ENCODE data around the gene OR52I1. TPM values are rescaled to one million over a fixed set of nuclear protein-coding genes. Genes with fewer than 3 reads are reported as not detected.

OR52I1 gene
- total RNA-seq, 1 experiment from 2014 or later, result not detected

GRCh38 chr11:4636136-4636535, 42.3 kb downstream of the OR52I1 start:
- intact Hi-C loops (cut with micrococcal nuclease), result no loop called here
- TF ChIP-seq RAD21 (IDR thresholded peaks at IDR 0.05; ENCODE audit: low read depth), result no peak
- RAD21 ChIA-PET (ENCODE audit: low non-redundant PET in 1 of 2, low total read pairs in 2 of 2, uncharacterized antibody in 2 of 2, unreplicated experiment in 2 of 2), result interaction anchor here in 1 of 2 experiments (1.1 kb wide), 1 partner anchor 368 kb away, joined by 4 read pairs; no protein-coding TSS in a partner anchor
- DNase-seq (ENCODE audit: low read depth, low spot score) (no peak), ATAC-seq (no peak)
- Histone ChIP-seq H3K4me2 (ENCODE audit: low read length) (no peak overlapping the region), H4K20me1 (ENCODE audit: insufficient read depth) (no peaks in the 10 kb centered on the region; the same call in 1 of the 2 replicates), H3K79me2 (ENCODE audit: insufficient read depth, low read length) (no peaks in the 10 kb centered on the region), H3K4me3 (replicated peaks in 1 of 2; ENCODE audit: low read depth in 1 of 2, low read length in 2 of 2) (no peak overlapping the region), H3K9ac (ENCODE audit: low read length) (no peak overlapping the region), H3K9me3 (ENCODE audit: control insufficient read depth in 1 of 2, insufficient read depth in 1 of 2, low read depth in 1 of 2, low read length in 2 of 2) (no peaks in the 10 kb centered on the region), H3K27me3 (ENCODE audit: insufficient read depth, low read length) (peaks cover 33% of the 10 kb centered on the region), H3K9me2 (ENCODE audit: insufficient read depth) (no peaks in the 10 kb centered on the region), H3K27ac (ENCODE audit: low read depth, low read length) (no peak overlapping the region), H2AFZ (ENCODE audit: low read depth, low read length, poor library complexity, severe bottlenecking) (no peak overlapping the region), H3K36me3 (ENCODE audit: control insufficient read depth in 1 of 2, insufficient read depth in 2 of 2, low read length in 2 of 2) (no peaks in the 10 kb centered on the region), H3K4me1 (ENCODE audit: control insufficient read depth in 1 of 2, insufficient read depth in 2 of 2, low read length in 2 of 2) (no peaks in the 10 kb centered on the region)
- CTCF ChIA-PET, result interaction anchor here (0.9 to 2.4 kb wide), 17 partner anchors 10 to 1727 kb away, joined by 3 to 25 read pairs (median 7); partner anchors contain the start of gene TRIM68
- POLR2A ChIA-PET, result no interaction called here
- no TSS peak for BruUV-seq (replicated peaks)

- DNase-seq (ENCODE audit: low read depth, low spot score) (peak; percentile 43), ATAC-seq (peak; percentile 98)
- Histone ChIP-seq H3K27me3 (ENCODE audit: insufficient read depth, low read length) (peaks cover 43% of the 10 kb centered on the region), H3K4me1 (ENCODE audit: control insufficient read depth in 1 of 2, insufficient read depth in 2 of 2, low read length in 2 of 2) (no peaks in the 10 kb centered on the region), H3K9ac (ENCODE audit: low read length) (no peak within 1 kb of the TSS), H4K20me1 (ENCODE audit: insufficient read depth) (no peaks in the 10 kb centered on the region; the same call in 1 of the 2 replicates), H3K27ac (ENCODE audit: low read depth, low read length) (no peak within 1 kb of the TSS), H3K9me3 (ENCODE audit: control insufficient read depth in 1 of 2, insufficient read depth in 1 of 2, low read depth in 1 of 2, low read length in 2 of 2) (no peaks in the 10 kb centered on the region), H3K9me2 (ENCODE audit: insufficient read depth) (no peaks in the 10 kb centered on the region), H3K79me2 (ENCODE audit: insufficient read depth, low read length) (no peaks in the 10 kb centered on the region), H3K36me3 (ENCODE audit: control insufficient read depth in 1 of 2, insufficient read depth in 2 of 2, low read length in 2 of 2) (no peaks in the 10 kb centered on the region), H3K4me3 (replicated peaks in 1 of 2; ENCODE audit: low read depth in 1 of 2, low read length in 2 of 2) (no peak within 1 kb of the TSS), H2AFZ (ENCODE audit: low read depth, low read length, poor library complexity, severe bottlenecking) (peak within 1 kb of the TSS; percentile 67), H3K4me2 (ENCODE audit: low read length) (peak within 1 kb of the TSS; percentile 33)
- CTCF ChIA-PET, result interaction anchor here (0.6 to 2.4 kb wide), 20 partner anchors 10 to 1726 kb away, joined by 3 to 25 read pairs (median 6); partner anchors contain the start of gene TRIM68
- intact Hi-C loops (cut with micrococcal nuclease), result loop anchor here (1.0 kb wide), 2 partner anchors 367 to 1171 kb away; partner anchors contain the start of gene OR52N2
- BruUV-seq (replicated peaks), result no TSS peak
- POLR2A ChIA-PET, result no interaction called here
- TF ChIP-seq FOSL1 (IDR thresholded peaks at IDR 0.05; ENCODE audit: low read depth) (no peak), MAX (IDR thresholded peaks at IDR 0.05) (no peak), POLR2A (IDR thresholded peaks at IDR 0.05; ENCODE audit: borderline replicate concordance, extremely low read depth, insufficient read depth, insufficient read length) (no peak), RAD21 (IDR thresholded peaks at IDR 0.05; ENCODE audit: low read depth) (peak; percentile 73), ZNF274 (IDR thresholded peaks at IDR 0.05; ENCODE audit: low read depth, low read length) (no peak), TCF7L2 (IDR thresholded peaks at IDR 0.05; ENCODE audit: borderline replicate concordance, extremely low read depth, insufficient read depth, insufficient read length) (no peak), EZH2 (IDR thresholded peaks at IDR 0.05) (no peak), YY1 (IDR thresholded peaks at IDR 0.05; ENCODE audit: extremely low read depth, insufficient replicate concordance, low read depth, low read length) (no peak), ZFX (IDR thresholded peaks at IDR 0.05) (no peak), JUND (IDR thresholded peaks at IDR 0.05) (no peak), CTCF (IDR thresholded peaks at IDR 0.05 in 2 of 3, conservative IDR thresholded peaks at IDR 0.05 in 1 of 3; ENCODE audit: borderline replicate concordance in 1 of 3, insufficient read depth in 1 of 3, low read depth in 2 of 3, low read length in 2 of 3) (peak; percentile 44 to 88 (median 81); a peak in 5 of 6 replicates), POLR2AphosphoS5 (IDR thresholded peaks at IDR 0.05; ENCODE audit: low read depth, low read length) (no peak), CEBPB (IDR thresholded peaks at IDR 0.05; ENCODE audit: low read depth) (no peak)
- RAD21 ChIA-PET (ENCODE audit: low non-redundant PET in 1 of 2, low total read pairs in 2 of 2, uncharacterized antibody in 2 of 2, unreplicated experiment in 2 of 2), result interaction anchor here (0.8 to 1.1 kb wide), 2 partner anchors 183 to 367 kb away, joined by 4 read pairs; no protein-coding TSS in a partner anchor
These were observed 43.3 kb downstream of the OR52I1 start, which contains the start of gene OR51D1 for GRCh38 chr11:4636962-4637661. OR51D1 (plus strand) TSS chr11:4637477; CDS start chr11:4639791, 2,314 bp downstream.

Measured in HCT116 (cell line).